ENCODE data around the gene ZBTB6.

The ZBTB6 gene

GRCh38 chr9:122897969-122898368 is 15.2 kb downstream of the ZBTB6 start:
- Histone ChIP-seq H3K9me2 (replicated peaks; ENCODE audit: low read depth, low read length) (no peaks in the 10 kb centered on the region), H3K4me1 (ENCODE audit: insufficient read depth, low read length, poor library complexity, severe bottlenecking) (peaks cover 62% of the 10 kb centered on the region), H3K27me3 (ENCODE audit: insufficient read depth, low read length, poor library complexity, severe bottlenecking) (no peaks in the 10 kb centered on the region), H3K9ac (ENCODE audit: low read depth, low read length, poor library complexity, severe bottlenecking) (peak overlapping the region; percentile 12), H3K4me2 (ENCODE audit: low read depth, low read length, poor library complexity, severe bottlenecking) (peak overlapping the region; percentile 83), H3F3A (ENCODE audit: low read depth) (no peaks in the 10 kb centered on the region), H3K4me3 (ENCODE audit: low read length, poor library complexity, severe bottlenecking) (peak overlapping the region; percentile 18), H4K20me1 (ENCODE audit: insufficient read depth, low read length, poor library complexity, severe bottlenecking) (peaks cover 62% of the 10 kb centered on the region), H3K79me2 (ENCODE audit: insufficient read depth, low read length) (peaks cover 89% of the 10 kb centered on the region), H2AFZ (ENCODE audit: low read length) (no peak overlapping the region), H3K9me3 (ENCODE audit: insufficient read depth, low read depth, low read length) (no peaks in the 10 kb centered on the region), H3K36me3 (ENCODE audit: insufficient read depth, low read length) (peaks cover 34% of the 10 kb centered on the region)
- TF ChIP-seq EZH2phosphoT487 (IDR thresholded peaks at IDR 0.05; ENCODE audit: borderline replicate concordance) (no peak), CTCF (conservative IDR thresholded peaks at IDR 0.05; ENCODE audit: low read length) (no peak)

GRCh38 chr9:122888480-122888879 is 24.6 kb downstream of the ZBTB6 start:
- no peak overlapping the region for H3K4me3 ChIP-seq (ENCODE audit: low read length, poor library complexity, severe bottlenecking)
- no peak for TF ChIP-seq EZH2phosphoT487 (IDR thresholded peaks at IDR 0.05; ENCODE audit: borderline replicate concordance)
- no peak for TF ChIP-seq CTCF (conservative IDR thresholded peaks at IDR 0.05; ENCODE audit: low read length)
- no peak overlapping the region for H3K9ac ChIP-seq (ENCODE audit: low read depth, low read length, poor library complexity, severe bottlenecking)
- no peaks in the 10 kb centered on the region for H3K79me2 ChIP-seq (ENCODE audit: insufficient read depth, low read length)
- no peaks in the 10 kb centered on the region for H3K4me1 ChIP-seq (ENCODE audit: insufficient read depth, low read length, poor library complexity, severe bottlenecking)
- H3K4me2 ChIP-seq (ENCODE audit: low read depth, low read length, poor library complexity, severe bottlenecking): no peak overlapping the region
- H3K36me3 ChIP-seq (ENCODE audit: insufficient read depth, low read length): peaks cover 62% of the 10 kb centered on the region; the same call in 1 of the 2 replicates
- no peak overlapping the region for H2AFZ ChIP-seq (ENCODE audit: low read length)
- H3F3A ChIP-seq (ENCODE audit: low read depth): no peaks in the 10 kb centered on the region
- no peaks in the 10 kb centered on the region for H3K27me3 ChIP-seq (ENCODE audit: insufficient read depth, low read length, poor library complexity, severe bottlenecking)
- H4K20me1 ChIP-seq (ENCODE audit: insufficient read depth, low read length, poor library complexity, severe bottlenecking): no peaks in the 10 kb centered on the region
- no peaks in the 10 kb centered on the region for H3K9me2 ChIP-seq (replicated peaks; ENCODE audit: low read depth, low read length)
- H3K9me3 ChIP-seq (ENCODE audit: insufficient read depth, low read depth, low read length): no peaks in the 10 kb centered on the region

GRCh38 chr9:122883125-122883524 is 30.0 kb downstream of the ZBTB6 start:
- Histone ChIP-seq H3K9me3 (ENCODE audit: insufficient read depth, low read depth, low read length) (no peaks in the 10 kb centered on the region), H2AFZ (ENCODE audit: low read length) (no peak overlapping the region), H3K4me3 (ENCODE audit: low read length, poor library complexity, severe bottlenecking) (no peak overlapping the region), H4K20me1 (ENCODE audit: insufficient read depth, low read length, poor library complexity, severe bottlenecking) (no peaks in the 10 kb centered on the region), H3K36me3 (ENCODE audit: insufficient read depth, low read length) (peaks cover 60% of the 10 kb centered on the region), H3K4me2 (ENCODE audit: low read depth, low read length, poor library complexity, severe bottlenecking) (no peak overlapping the region), H3F3A (ENCODE audit: low read depth) (no peaks in the 10 kb centered on the region), H3K79me2 (ENCODE audit: insufficient read depth, low read length) (no peaks in the 10 kb centered on the region), H3K9me2 (replicated peaks; ENCODE audit: low read depth, low read length) (no peaks in the 10 kb centered on the region), H3K4me1 (ENCODE audit: insufficient read depth, low read length, poor library complexity, severe bottlenecking) (no peaks in the 10 kb centered on the region), H3K27me3 (ENCODE audit: insufficient read depth, low read length, poor library complexity, severe bottlenecking) (no peaks in the 10 kb centered on the region), H3K9ac (ENCODE audit: low read depth, low read length, poor library complexity, severe bottlenecking) (no peak overlapping the region)
- TF ChIP-seq EZH2phosphoT487 (IDR thresholded peaks at IDR 0.05; ENCODE audit: borderline replicate concordance) (no peak), CTCF (conservative IDR thresholded peaks at IDR 0.05; ENCODE audit: low read length) (no peak)
